ENCODE measurements around the gene PDCD1LG2. TPM values are rescaled to one million over a fixed set of nuclear protein-coding genes. Genes with fewer than 3 reads are reported as not detected.
"Not testable (repeated sequence)": the region's sequence is repeated elsewhere in the genome, so short reads cannot be mapped to it uniquely, and the experiment has no call there.

PDCD1LG2 gene
- total RNA-seq, 2 experiments from 2014 or later, result 4.1 to 4.8 TPM

DNA sequence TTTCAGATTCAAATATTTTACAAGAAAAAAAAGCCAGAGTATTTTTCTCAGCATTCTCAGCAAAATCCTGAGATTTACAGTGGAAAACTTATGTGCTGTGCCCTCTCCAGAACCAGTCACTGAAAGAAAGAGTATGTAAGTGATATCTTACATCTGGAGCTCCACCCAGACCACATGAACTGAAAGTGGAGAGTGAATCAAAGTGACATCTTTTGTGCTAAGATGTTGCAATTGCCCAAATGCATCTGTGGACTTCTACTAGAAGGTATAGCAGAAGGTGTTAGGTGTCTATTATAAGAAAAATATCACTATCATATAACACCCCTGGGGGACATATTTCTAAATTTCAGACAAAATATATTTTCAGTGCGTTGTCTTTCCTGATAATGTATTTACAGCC, 69.5 kb downstream of the PDCD1LG2 start:
- peaks cover 33% of the 10 kb centered on the region for H3K36me3 Mint-ChIP-seq (ENCODE audit: low read depth)
- ChIA-PET POLR2A (no interaction called here), CTCF (interaction anchor here (1.0 to 3.1 kb wide), 2 partner anchors 10 to 138 kb away, joined by 3 to 10 read pairs; no protein-coding TSS in a partner anchor)
- H3K9me3 Mint-ChIP-seq, result peaks cover 6% of the 10 kb centered on the region
- H3K27ac Mint-ChIP-seq, result peak overlapping the region; percentile 19
- no peaks in the 10 kb centered on the region for H3K27me3 Mint-ChIP-seq
- H3K4me3 Mint-ChIP-seq, result no peak overlapping the region
- DNase-seq, result no peak
- peaks cover 40% of the 10 kb centered on the region for H3K4me1 Mint-ChIP-seq

DNA sequence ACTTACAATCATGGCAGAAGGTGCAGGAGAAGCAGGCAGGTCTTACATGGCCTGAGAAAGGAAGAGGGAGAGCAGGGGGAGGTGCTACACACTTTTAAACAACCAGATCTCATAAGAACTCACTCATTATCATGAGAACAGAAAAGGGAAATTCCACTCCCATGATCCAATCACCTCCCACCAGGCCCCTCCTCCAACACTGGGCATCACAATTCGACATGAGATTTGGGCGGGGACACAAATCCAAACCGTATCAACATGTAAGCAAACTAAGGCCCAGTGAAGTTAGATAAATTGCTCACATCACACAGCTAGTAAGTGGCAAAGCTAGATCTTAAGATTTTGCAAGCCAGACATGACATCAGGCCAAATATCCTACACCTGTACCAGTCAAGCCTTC, 70.3 kb downstream of the PDCD1LG2 start:
- no peak overlapping the region for H3K4me3 Mint-ChIP-seq
- DNase-seq, result no peak
- peaks cover 4% of the 10 kb centered on the region for H3K9me3 Mint-ChIP-seq
- no peak overlapping the region for H3K27ac Mint-ChIP-seq
- peaks cover 29% of the 10 kb centered on the region for H3K36me3 Mint-ChIP-seq (ENCODE audit: low read depth)
- ChIA-PET POLR2A (interaction anchor here (0.7 kb wide), 1 partner anchor 121 kb away, joined by 3 read pairs; no protein-coding TSS in a partner anchor), CTCF (interaction anchor here (1.0 to 3.1 kb wide), 2 partner anchors 9 to 138 kb away, joined by 3 to 10 read pairs; no protein-coding TSS in a partner anchor)
- no peaks in the 10 kb centered on the region for H3K27me3 Mint-ChIP-seq
- H3K4me1 Mint-ChIP-seq, result peaks cover 44% of the 10 kb centered on the region

DNA sequence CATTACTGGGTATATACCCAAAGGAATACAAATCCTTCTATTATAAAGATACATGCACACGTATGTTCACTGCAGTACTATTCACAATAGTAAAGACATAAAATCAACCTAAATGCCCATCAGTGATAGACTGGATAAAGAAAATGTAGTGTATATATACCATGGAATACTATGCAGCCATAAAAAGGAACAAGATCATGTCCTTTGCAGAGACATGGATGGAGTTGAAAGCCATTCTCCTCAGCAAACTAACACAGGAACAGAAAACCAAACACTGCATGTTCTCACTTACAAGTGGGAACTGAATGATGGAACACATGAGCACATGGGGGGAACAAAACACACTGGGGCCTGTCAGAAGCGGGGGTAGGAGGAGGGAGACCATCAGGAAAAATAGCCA, 71.4 kb downstream of the PDCD1LG2 start:
- H3K27ac Mint-ChIP-seq, H3K9me3 Mint-ChIP-seq, DNase-seq, H3K27me3 Mint-ChIP-seq, H3K4me3 Mint-ChIP-seq: not testable (repeated sequence)
- CTCF ChIA-PET, result interaction anchor here (9.3 kb wide), 1 partner anchor 133 kb away, joined by 130 read pairs; the partner anchor contains the start of gene CD274
- Mint-ChIP-seq H3K36me3 (ENCODE audit: low read depth) (peaks cover 33% of the 10 kb centered on the region), H3K4me1 (peaks cover 54% of the 10 kb centered on the region)
- POLR2A ChIA-PET, result interaction anchor here (1.3 to 2.0 kb wide), 2 partner anchors 132 to 144 kb away, joined by 6 to 15 read pairs; partner anchors contain the start of genes CD274 and PLGRKT

DNA sequence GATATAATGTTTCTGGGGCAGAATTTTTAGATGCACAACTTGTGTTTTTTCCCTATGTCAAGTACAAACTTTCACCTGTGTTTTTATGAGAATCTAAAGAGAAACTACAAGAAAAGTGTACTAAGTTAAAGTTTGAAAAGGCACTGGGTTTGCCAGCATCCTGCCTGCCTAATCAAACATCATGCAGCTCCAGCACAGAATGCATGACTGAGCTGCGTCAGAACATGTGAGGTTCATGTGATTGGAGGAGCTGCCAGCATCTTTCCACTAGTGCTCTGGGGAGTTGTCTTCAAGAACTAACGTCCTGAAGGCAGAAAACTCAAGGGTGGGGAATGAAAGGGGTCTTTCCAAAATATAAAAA, 72.5 kb downstream of the PDCD1LG2 start:
- DNase-seq, result peak; percentile 53
- Mint-ChIP-seq H3K36me3 (ENCODE audit: low read depth) (peaks cover 29% of the 10 kb centered on the region), H3K27me3 (no peaks in the 10 kb centered on the region), H3K4me3 (no peak overlapping the region), H3K27ac (no peak overlapping the region), H3K4me1 (peaks cover 65% of the 10 kb centered on the region), H3K9me3 (peaks cover 4% of the 10 kb centered on the region)
- POLR2A ChIA-PET, result interaction anchor here (0.9 to 2.0 kb wide), 6 partner anchors 64 to 598 kb away, joined by 3 to 15 read pairs (median 4); partner anchors contain the start of genes CD274, PDCD1LG2 and PLGRKT
- CTCF ChIA-PET, result interaction anchor here (0.6 to 9.3 kb wide), 4 partner anchors 17 to 732 kb away, joined by 3 to 130 read pairs (median 8); partner anchors contain the start of gene CD274

DNA sequence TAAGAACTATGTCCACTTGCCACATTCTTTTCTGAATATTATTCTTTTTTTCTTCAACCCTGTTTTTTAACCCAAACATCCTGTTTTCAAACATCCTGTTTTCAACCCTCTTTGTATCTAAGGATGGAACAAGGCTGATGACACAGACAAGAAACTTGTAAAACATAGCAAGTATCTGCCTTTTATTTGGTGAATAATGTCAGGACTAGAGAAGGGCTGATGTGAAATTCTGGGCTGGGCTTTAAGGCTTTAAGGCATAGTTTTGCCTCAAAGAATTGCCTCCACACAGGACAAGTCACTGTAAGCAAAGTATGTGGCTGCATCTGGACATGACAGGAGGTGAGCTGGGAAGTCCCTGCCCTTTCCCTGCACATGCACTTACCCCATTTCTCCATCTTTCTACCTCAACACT, 76.1 kb downstream of the PDCD1LG2 start:
- ChIA-PET CTCF (interaction anchor here (0.8 to 9.3 kb wide), 9 partner anchors 14 to 834 kb away, joined by 3 to 130 read pairs (median 9); partner anchors contain the start of genes CD274 and PLGRKT), POLR2A (interaction anchor here (1.1 to 5.2 kb wide), 6 partner anchors 28 to 149 kb away, joined by 3 to 47 read pairs (median 11); partner anchors contain the start of genes CD274, PDCD1LG2 and PLGRKT)
- Mint-ChIP-seq H3K36me3 (ENCODE audit: low read depth) (peaks cover 14% of the 10 kb centered on the region), H3K9me3 (peaks cover 4% of the 10 kb centered on the region), H3K4me1 (peaks cover 51% of the 10 kb centered on the region), H3K27ac (peak overlapping the region; percentile 87), H3K4me3 (no peak overlapping the region), H3K27me3 (peaks cover 2% of the 10 kb centered on the region)
- DNase-seq, result peak; percentile 21

DNA sequence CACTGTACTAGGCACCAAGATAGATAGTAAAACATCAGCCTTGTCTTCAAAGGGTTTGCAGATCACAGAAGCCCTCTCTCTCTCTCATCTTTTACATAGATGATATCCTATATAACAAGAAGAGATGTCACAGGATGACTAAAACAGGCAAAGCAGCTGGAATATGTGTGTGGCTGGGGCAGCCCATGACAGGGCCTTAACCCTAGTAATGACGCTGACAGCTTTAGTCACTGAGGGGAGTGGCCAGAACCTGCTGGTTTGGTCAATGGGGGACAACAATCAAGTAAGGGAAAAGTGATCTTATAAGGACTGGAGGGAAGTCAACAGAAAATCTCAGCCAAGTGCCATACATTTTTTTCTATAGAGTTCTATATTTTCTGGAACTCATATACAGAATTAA, 76.7 kb downstream of the PDCD1LG2 start:
- Mint-ChIP-seq H3K4me1 (peaks cover 47% of the 10 kb centered on the region), H3K27ac (peak overlapping the region; percentile 87), H3K4me3 (no peak overlapping the region), H3K9me3 (no peaks in the 10 kb centered on the region), H3K36me3 (ENCODE audit: low read depth) (peaks cover 10% of the 10 kb centered on the region), H3K27me3 (peaks cover 5% of the 10 kb centered on the region)
- ChIA-PET CTCF (interaction anchor here (0.6 to 9.3 kb wide), 13 partner anchors 13 to 835 kb away, joined by 3 to 130 read pairs (median 3); partner anchors contain the start of genes CD274 and PLGRKT), POLR2A (interaction anchor here (0.8 to 5.2 kb wide), 7 partner anchors 29 to 149 kb away, joined by 3 to 47 read pairs (median 10); partner anchors contain the start of genes CD274, PDCD1LG2 and PLGRKT)
- peak; percentile 45 for DNase-seq

DNA sequence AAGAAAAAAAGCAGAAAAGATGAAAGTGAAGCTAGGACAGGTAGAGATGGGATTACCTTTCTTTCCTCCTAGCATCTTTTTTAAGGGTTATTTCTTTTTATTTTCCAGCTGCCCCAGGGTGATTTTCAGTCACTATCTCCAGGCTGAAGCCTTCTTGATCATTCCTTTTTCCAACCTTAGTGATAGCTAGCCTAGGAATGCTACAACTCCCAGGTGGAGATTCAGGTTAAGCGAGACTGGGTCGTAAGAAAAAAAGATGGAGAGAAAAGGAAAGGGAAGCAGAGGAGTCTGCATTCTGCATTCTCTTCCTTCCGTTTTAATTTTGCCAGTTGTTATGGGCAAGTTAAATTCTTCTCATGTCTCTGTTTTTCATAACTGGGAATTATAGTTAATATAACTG, 81.9 kb downstream of the PDCD1LG2 start:
- DNase-seq, result no peak
- H3K4me1 Mint-ChIP-seq, result peaks cover 30% of the 10 kb centered on the region
- POLR2A ChIA-PET, result no interaction called here
- H3K27me3 Mint-ChIP-seq, result peaks cover 5% of the 10 kb centered on the region
- H3K36me3 Mint-ChIP-seq (ENCODE audit: low read depth), result peaks cover 9% of the 10 kb centered on the region
- no peak overlapping the region for H3K27ac Mint-ChIP-seq
- no peaks in the 10 kb centered on the region for H3K9me3 Mint-ChIP-seq
- CTCF ChIA-PET, result interaction anchor here (1.1 to 1.6 kb wide), 2 partner anchors 9 to 142 kb away, joined by 5 to 7 read pairs; partner anchors contain the start of gene CD274
- H3K4me3 Mint-ChIP-seq, result no peak overlapping the region

DNA sequence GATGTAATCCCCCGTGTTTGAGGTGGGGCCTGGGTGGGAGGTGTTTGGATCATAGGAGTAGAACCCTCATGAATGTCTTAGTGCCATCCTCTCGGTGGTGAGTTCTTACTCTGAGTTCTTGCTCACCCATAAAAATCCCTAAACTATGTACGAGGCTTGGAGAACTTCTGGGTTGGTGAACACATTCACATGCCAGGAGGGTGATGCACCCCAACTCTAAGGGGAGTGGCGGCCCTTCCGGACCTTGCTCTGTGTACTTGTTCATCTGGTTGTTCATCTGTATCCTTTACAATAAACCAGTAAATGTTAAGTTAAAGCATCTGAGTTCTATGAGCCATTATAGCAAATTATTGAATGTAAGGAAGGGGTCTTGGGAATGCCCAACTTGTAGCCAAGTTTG, 82.6 kb downstream of the PDCD1LG2 start:
- Mint-ChIP-seq H3K9me3 (no peaks in the 10 kb centered on the region), H3K4me1 (peaks cover 25% of the 10 kb centered on the region), H3K4me3 (no peak overlapping the region), H3K27ac (no peak overlapping the region), H3K27me3 (peaks cover 5% of the 10 kb centered on the region), H3K36me3 (ENCODE audit: low read depth) (peaks cover 9% of the 10 kb centered on the region)
- DNase-seq, result no peak
- ChIA-PET CTCF (interaction anchor here (1.6 kb wide), 1 partner anchor 143 kb away, joined by 7 read pairs; the partner anchor contains the start of gene CD274), POLR2A (no interaction called here)

DNA sequence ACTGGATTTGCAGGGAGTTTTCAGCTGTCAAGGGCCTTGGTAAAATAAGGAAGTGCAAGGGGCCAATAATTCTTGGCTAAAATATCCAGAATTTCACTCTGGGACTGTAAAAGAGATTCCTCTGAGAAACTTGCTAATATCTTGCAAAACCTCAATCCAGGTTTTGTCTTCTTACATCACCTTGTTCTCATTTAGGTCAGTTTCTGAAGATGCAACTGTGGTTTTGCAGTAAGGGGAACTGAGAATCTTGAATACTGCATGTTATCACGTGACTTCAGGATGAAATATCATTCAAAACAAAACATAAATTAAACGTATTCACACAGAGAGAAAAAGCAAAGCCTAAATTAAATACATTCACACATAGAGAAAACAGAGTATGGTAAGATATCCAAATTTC, 83.6 kb downstream of the PDCD1LG2 start:
- H3K27me3 Mint-ChIP-seq, result peaks cover 5% of the 10 kb centered on the region
- CTCF ChIA-PET, result interaction anchor here (0.9 to 1.2 kb wide), 2 partner anchors 144 to 407 kb away, joined by 3 to 4 read pairs; partner anchors contain the start of gene CD274
- no peaks in the 10 kb centered on the region for H3K9me3 Mint-ChIP-seq

DNA sequence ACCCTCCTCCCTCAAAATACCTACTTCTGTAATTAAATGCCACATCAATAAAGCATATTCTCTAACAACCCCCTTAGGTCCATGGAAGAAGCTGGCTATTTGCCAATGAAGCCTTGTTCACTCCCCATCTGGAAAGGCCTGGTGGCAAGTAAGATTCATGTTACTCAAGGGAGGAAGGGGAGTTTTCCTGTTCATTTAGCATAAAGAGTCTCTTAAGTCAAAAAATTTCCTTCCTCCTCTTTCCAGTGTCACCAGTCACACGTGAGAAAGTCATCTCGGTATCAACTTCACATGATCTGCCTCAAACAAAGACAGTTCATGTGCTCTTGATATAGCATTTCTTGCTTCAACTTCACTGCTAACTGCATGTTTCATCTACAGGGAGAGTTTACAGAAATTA, 85.8 kb downstream of the PDCD1LG2 start:
- DNase-seq, result no peak
- POLR2A ChIA-PET, result interaction anchor here (0.9 to 1.1 kb wide), 2 partner anchors 85 to 150 kb away, joined by 3 read pairs; no protein-coding TSS in a partner anchor
- Mint-ChIP-seq H3K36me3 (ENCODE audit: low read depth) (peaks cover 9% of the 10 kb centered on the region), H3K27ac (no peak overlapping the region), H3K4me3 (no peak overlapping the region), H3K27me3 (peaks cover 5% of the 10 kb centered on the region), H3K9me3 (no peaks in the 10 kb centered on the region), H3K4me1 (peaks cover 21% of the 10 kb centered on the region)
- CTCF ChIA-PET, result interaction anchor here (0.8 to 2.0 kb wide), 4 partner anchors 8 to 410 kb away, joined by 4 to 7 read pairs (median 4); partner anchors contain the start of gene CD274

More for the DNA sequence above, 83.6 kb downstream of the PDCD1LG2 start:
- Mint-ChIP-seq H3K4me3 (no peak overlapping the region), H3K36me3 (ENCODE audit: low read depth) (peaks cover 9% of the 10 kb centered on the region), H3K4me1 (peaks cover 25% of the 10 kb centered on the region), H3K27ac (no peak overlapping the region)
- no peak for DNase-seq
- POLR2A ChIA-PET, result no interaction called here

DNA sequence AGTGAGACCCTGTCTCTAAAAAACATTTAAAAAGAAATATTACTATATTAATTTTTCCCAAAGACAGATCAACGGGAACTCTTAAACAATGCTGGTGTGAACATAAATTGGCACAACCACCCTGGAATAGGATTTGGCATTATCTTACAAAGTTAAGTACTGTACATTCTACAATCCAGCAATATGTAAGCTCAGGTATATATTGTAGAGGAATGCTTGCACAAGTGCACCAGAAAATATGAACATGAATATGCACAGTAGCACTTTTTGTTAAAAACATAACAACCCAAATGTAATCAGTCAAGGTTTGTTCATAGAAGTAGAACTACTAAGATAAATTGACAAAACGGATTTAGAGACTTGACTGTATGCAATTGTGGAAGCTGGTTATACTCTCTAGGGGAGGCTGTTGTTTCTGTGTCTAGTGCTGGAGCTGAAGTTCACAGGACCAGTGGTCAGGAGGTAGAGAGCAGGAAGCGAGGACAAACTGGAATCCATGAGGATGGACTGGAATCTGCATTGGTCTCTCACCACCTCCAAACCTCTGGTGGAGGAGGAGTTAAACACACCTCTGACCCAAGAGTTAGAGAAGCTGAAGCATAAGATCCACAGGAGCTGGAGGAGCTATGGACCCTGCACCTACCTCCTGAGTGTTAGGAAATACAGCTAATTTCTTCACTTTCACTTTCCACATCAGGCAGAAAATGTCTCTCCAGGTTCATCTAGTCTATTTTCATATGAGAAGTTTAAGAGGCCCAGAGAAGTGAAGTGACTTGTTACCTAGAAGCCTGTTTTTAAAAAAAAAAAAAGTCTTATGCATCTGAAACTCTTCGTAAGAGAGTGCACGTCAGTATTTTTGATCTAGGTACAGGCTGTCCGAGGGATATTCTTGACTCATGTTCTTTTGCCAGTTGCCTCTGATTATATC, 98.2 kb downstream of the PDCD1LG2 start:
- no peak overlapping the region for H3K4me3 Mint-ChIP-seq
- CTCF ChIA-PET, result interaction anchor here (1.1 to 4.1 kb wide), 2 partner anchors 8 to 12 kb away, joined by 3 to 23 read pairs; no protein-coding TSS in a partner anchor

DNA sequence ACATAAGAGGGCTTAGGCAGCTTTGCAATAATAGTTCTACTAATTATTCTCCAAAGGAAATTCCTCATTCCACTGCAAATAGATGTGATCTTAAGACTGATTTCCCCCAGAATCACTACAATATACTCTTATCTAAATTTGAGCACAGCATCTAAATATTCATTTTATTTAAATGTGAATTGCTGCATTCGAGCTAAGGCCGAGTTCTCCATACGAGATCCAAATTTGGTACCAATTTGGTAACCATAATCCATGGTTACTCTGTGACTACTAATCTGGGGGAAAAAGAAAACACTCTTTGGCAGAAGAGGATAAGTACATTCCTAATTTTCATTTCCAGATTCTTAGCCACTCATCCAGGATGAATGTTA, 98.9 kb downstream of the PDCD1LG2 start:
- no peaks in the 10 kb centered on the region for H3K27me3 Mint-ChIP-seq
- H3K36me3 Mint-ChIP-seq (ENCODE audit: low read depth), result peaks cover 2% of the 10 kb centered on the region
- ChIA-PET CTCF (interaction anchor here (1.1 to 4.1 kb wide), 2 partner anchors 9 to 11 kb away, joined by 3 to 23 read pairs; no protein-coding TSS in a partner anchor), POLR2A (interaction anchor here (1.3 to 2.4 kb wide), 4 partner anchors 8 to 142 kb away, joined by 3 to 13 read pairs (median 5); partner anchors contain the start of gene RIC1)
- no peak overlapping the region for H3K27ac Mint-ChIP-seq
- no peaks in the 10 kb centered on the region for H3K9me3 Mint-ChIP-seq
- no peak overlapping the region for H3K4me3 Mint-ChIP-seq
- no peak for DNase-seq
- peaks cover 20% of the 10 kb centered on the region for H3K4me1 Mint-ChIP-seq

More for the DNA sequence above, 98.2 kb downstream of the PDCD1LG2 start:
- DNase-seq, result no peak
- Mint-ChIP-seq H3K9me3 (no peaks in the 10 kb centered on the region), H3K4me1 (peaks cover 17% of the 10 kb centered on the region), H3K36me3 (ENCODE audit: low read depth) (peaks cover 2% of the 10 kb centered on the region), H3K27me3 (no peaks in the 10 kb centered on the region), H3K27ac (no peak overlapping the region)
- POLR2A ChIA-PET, result interaction anchor here (1.3 to 2.4 kb wide), 3 partner anchors 8 to 142 kb away, joined by 3 to 13 read pairs (median 4); partner anchors contain the start of gene RIC1
